GM12872 (cell line): ENCODE data around the gene PTPRN2.

Source experiments
- CTCF ChIP-seq: IDR thresholded peaks from 3 replicates; pipeline ENCODE4 v1.5.1; 2011; ENCODE audit warnings: low read depth, mild to moderate bottlenecking, low read length, moderate library complexity; ENCODE audit not compliant: insufficient read depth

PTPRN2 gene

DNA sequence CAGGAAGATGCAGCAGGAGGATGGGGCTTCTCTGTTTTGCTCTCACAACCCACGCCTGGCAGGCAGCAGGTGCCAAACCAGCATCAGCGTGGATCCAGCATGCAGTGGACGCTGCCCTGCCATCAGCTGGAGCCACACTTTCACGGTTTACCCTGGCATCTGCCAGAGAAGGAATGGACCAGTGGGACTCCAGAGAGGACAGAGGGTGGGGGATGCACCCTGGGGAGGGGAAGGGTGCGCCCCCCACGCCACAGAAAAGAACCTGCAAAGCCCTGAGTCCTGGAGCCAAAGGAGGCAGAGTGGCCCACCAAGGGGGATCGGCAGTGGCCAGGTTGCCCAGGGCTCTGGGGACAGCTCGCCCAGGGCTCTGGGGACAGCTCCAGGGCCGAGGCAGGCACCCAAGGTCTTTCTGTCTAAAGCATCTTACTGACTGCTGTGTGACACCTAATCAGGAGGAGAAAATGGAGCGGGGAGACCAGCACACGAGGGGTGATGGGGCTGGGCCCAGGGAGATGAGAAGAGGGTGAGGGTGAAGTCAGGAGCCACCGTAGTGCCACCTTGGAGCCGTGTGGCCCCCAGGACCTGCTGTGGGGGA, 1025.7 kb downstream of the PTPRN2 start:
- TF ChIP-seq CTCF = no peak

DNA sequence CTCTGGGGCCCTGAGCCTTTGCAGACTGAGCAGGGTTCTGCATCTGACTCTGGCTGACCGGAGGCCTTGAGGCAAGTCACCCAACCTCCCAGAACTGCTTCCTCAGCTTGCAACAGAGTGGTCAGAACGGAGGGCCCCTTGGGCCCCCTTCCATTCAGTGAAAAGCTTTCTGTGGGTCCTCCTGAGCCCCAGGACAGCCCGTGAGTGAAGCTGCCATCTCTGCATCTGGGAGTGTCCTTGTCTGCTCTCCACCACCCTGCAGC, 1026.2 kb downstream of the PTPRN2 start:
- TF ChIP-seq CTCF = no peak

- TF ChIP-seq CTCF = no peak
Measured at GRCh38 chr7:157560710-157561522, 1026.7 kb downstream of the PTPRN2 start.

DNA sequence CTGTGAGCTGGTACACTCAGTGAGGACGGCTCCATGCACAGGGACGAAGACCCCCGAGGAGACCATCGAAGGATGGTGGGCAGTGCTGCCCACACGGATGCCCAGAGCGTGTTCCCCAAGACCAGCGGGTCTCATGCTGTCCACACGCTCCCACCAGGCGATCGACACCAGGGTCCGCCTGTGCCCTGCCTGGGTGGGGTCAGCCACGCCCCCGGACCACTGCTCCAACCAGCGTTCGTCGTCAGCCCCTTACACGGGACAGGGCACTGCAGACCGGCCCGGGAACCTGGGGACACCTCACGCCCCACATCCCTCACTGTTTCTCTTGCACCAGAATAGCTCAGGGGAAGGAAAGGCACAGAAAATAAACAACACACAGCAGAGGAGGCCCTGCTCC, 1027.4 kb downstream of the PTPRN2 start:
- TF ChIP-seq CTCF = no peak

- TF ChIP-seq CTCF = no peak
Measured at GRCh38 chr7:157559596-157560257, 1027.9 kb downstream of the PTPRN2 start.

- no peak for TF ChIP-seq CTCF
Measured at GRCh38 chr7:157558875-157559595, 1028.6 kb downstream of the PTPRN2 start.

GRCh38 chr7:157558516-157558874, 1029.1 kb downstream of the PTPRN2 start:
- no peak for TF ChIP-seq CTCF
